Measurements from ENCODE around the gene GMCL1.
"Not testable (repeated sequence)": the region's sequence is repeated elsewhere in the genome, so short reads cannot be mapped to it uniquely, and the experiment has no call there.

The GMCL1 gene

GRCh38 chr2:69828938-69829255 lies 563 bp upstream of the GMCL1 start:
- peaks cover 7 to 10% of the 10 kb centered on the region in 2 experiments for H3K36me3 ChIP-seq (ENCODE audit: control insufficient read depth in 1 of 2, insufficient read depth in 2 of 2, low read depth in 1 of 2, low read length in 2 of 2)

GRCh38 chr2:69830045-69830905 lies 815 bp downstream of the GMCL1 start:
- Histone ChIP-seq H3K79me1 (replicated peaks; ENCODE audit: low read length, poor library complexity, severe bottlenecking) (peaks cover 3% of the 10 kb centered on the region), H2AFZ (ENCODE audit: low read depth, low read length) (peak overlapping the region; percentile 95), H2BK120ac (ENCODE audit: low read depth, low read length) (no peak overlapping the region), H3K4me3 (ENCODE audit: insufficient read depth in 1 of 2, low read depth in 1 of 2, low read length in 2 of 2) (peak overlapping the region; percentile 91 to 93), H2AK5ac (ENCODE audit: low read length, severe bottlenecking) (no peak overlapping the region), H2BK12ac (ENCODE audit: low read length in 2 of 2) (peak overlapping the region in 1 of 2 experiments; percentile 45), H3K4me1 (ENCODE audit: control insufficient read depth, insufficient read depth, low read depth, low read length) (peaks cover 16% of the 10 kb centered on the region), H3K23ac (ENCODE audit: low read length in 2 of 2) (no peak overlapping the region), H3K4ac (ENCODE audit: low read depth in 1 of 2, low read length in 2 of 2) (peak overlapping the region in 1 of 2 experiments; percentile 5), H3K27ac (ENCODE audit: low read length, poor library complexity, severe bottlenecking) (peak overlapping the region; percentile 25), H3K9ac (ENCODE audit: low read length) (peak overlapping the region; percentile 97), H3K9me3 (ENCODE audit: control insufficient read depth, low read length) (no peaks in the 10 kb centered on the region), H4K8ac (ENCODE audit: low read length) (peak overlapping the region; percentile 8), H2BK5ac (ENCODE audit: low read depth, low read length, poor library complexity, severe bottlenecking) (no peak overlapping the region), H3K27me3 (ENCODE audit: control insufficient read depth in 1 of 2, insufficient read depth in 1 of 2, low read length in 2 of 2) (no peaks in the 10 kb centered on the region), H2BK15ac (ENCODE audit: low read depth, poor library complexity, severe bottlenecking) (no peak overlapping the region), H3K36me3 (ENCODE audit: control insufficient read depth in 1 of 2, insufficient read depth in 2 of 2, low read depth in 1 of 2, low read length in 2 of 2) (peaks cover 3 to 7% of the 10 kb centered on the region in 2 experiments), H3K18ac (ENCODE audit: low read depth in 1 of 2, low read length in 2 of 2) (peak overlapping the region; percentile 57 to 84), H3K14ac (ENCODE audit: low read length in 2 of 2) (peak overlapping the region in 1 of 2 experiments; percentile 82), H4K91ac (ENCODE audit: low read length) (no peak overlapping the region), H3K4me2 (ENCODE audit: low read length, poor library complexity, severe bottlenecking) (peak overlapping the region; percentile 72)
- 1% methylated on average over 45 of the region's 45 CpGs for WGBS
- peak; percentile 77 for DNase-seq

More at GRCh38 chr2:69828938-69829255, 563 bp upstream of the GMCL1 start:
- peak overlapping the region; percentile 63 to 93 for H3K18ac ChIP-seq (ENCODE audit: low read depth in 1 of 2, low read length in 2 of 2)
- peak overlapping the region in 1 of 2 experiments; percentile 50 for H3K23ac ChIP-seq (ENCODE audit: low read length in 2 of 2)
- no peaks in the 10 kb centered on the region for H3K9me3 ChIP-seq (ENCODE audit: control insufficient read depth, low read length)
- peak overlapping the region in 1 of 2 experiments; percentile 77 for H3K14ac ChIP-seq (ENCODE audit: low read length in 2 of 2)
- no peaks in the 10 kb centered on the region for H3K27me3 ChIP-seq (ENCODE audit: control insufficient read depth in 1 of 2, insufficient read depth in 1 of 2, low read length in 2 of 2)
- H3K9ac ChIP-seq (ENCODE audit: low read length): peak overlapping the region; percentile 97
- peak overlapping the region; percentile 38 for H2AK5ac ChIP-seq (ENCODE audit: low read length, severe bottlenecking)
- H3K4ac ChIP-seq (ENCODE audit: low read depth in 1 of 2, low read length in 2 of 2): peak overlapping the region in 1 of 2 experiments; percentile 88
- H2BK120ac ChIP-seq (ENCODE audit: low read depth, low read length): no peak overlapping the region
- H2BK5ac ChIP-seq (ENCODE audit: low read depth, low read length, poor library complexity, severe bottlenecking): peak overlapping the region; percentile 61
- peaks cover 16% of the 10 kb centered on the region for H3K4me1 ChIP-seq (ENCODE audit: control insufficient read depth, insufficient read depth, low read depth, low read length)
- peak overlapping the region; percentile 54 for H4K8ac ChIP-seq (ENCODE audit: low read length)
- H3K4me2 ChIP-seq (ENCODE audit: low read length, poor library complexity, severe bottlenecking): peak overlapping the region; percentile 75
- no peak overlapping the region for H2BK15ac ChIP-seq (ENCODE audit: low read depth, poor library complexity, severe bottlenecking)
- peak overlapping the region; percentile 54 for H2AFZ ChIP-seq (ENCODE audit: low read depth, low read length)
- no peak overlapping the region for H4K91ac ChIP-seq (ENCODE audit: low read length)
- peaks cover 3% of the 10 kb centered on the region for H3K79me1 ChIP-seq (replicated peaks; ENCODE audit: low read length, poor library complexity, severe bottlenecking)
- no peak for DNase-seq
- peak overlapping the region; percentile 56 to 91 for H3K4me3 ChIP-seq (ENCODE audit: insufficient read depth in 1 of 2, low read depth in 1 of 2, low read length in 2 of 2)
- H2BK12ac ChIP-seq (ENCODE audit: low read length in 2 of 2): peak overlapping the region in 1 of 2 experiments; percentile 31
- H3K27ac ChIP-seq (ENCODE audit: low read length, poor library complexity, severe bottlenecking): peak overlapping the region; percentile 95
- 12% methylated on average over 7 of the region's 7 CpGs for WGBS

GRCh38 chr2:69830906-69831241 lies 1.4 kb downstream of the GMCL1 start:
- not testable (repeated sequence) for H2AK5ac ChIP-seq (ENCODE audit: low read length, severe bottlenecking); H3K23ac ChIP-seq (ENCODE audit: low read length in 2 of 2); H3K27me3 ChIP-seq (ENCODE audit: control insufficient read depth in 1 of 2, insufficient read depth in 1 of 2, low read length in 2 of 2); H3K79me1 ChIP-seq (replicated peaks; ENCODE audit: low read length, poor library complexity, severe bottlenecking); H2BK5ac ChIP-seq (ENCODE audit: low read depth, low read length, poor library complexity, severe bottlenecking); H3K4ac ChIP-seq (ENCODE audit: low read depth in 1 of 2, low read length in 2 of 2); H3K14ac ChIP-seq (ENCODE audit: low read length in 2 of 2); H4K91ac ChIP-seq (ENCODE audit: low read length); H3K27ac ChIP-seq (ENCODE audit: low read length, poor library complexity, severe bottlenecking); H3K36me3 ChIP-seq (ENCODE audit: control insufficient read depth in 1 of 2, insufficient read depth in 2 of 2, low read depth in 1 of 2, low read length in 2 of 2); H2BK120ac ChIP-seq (ENCODE audit: low read depth, low read length); H3K9me3 ChIP-seq (ENCODE audit: control insufficient read depth, low read length); H2BK15ac ChIP-seq (ENCODE audit: low read depth, poor library complexity, severe bottlenecking); DNase-seq; H4K8ac ChIP-seq (ENCODE audit: low read length); H2AFZ ChIP-seq (ENCODE audit: low read depth, low read length)
- Histone ChIP-seq H3K18ac (ENCODE audit: low read depth in 1 of 2, low read length in 2 of 2) (peak overlapping the region in 1 of 2 experiments; percentile 8), H3K4me3 (ENCODE audit: insufficient read depth in 1 of 2, low read depth in 1 of 2, low read length in 2 of 2) (peak overlapping the region in 1 of 2 experiments; percentile 91), H3K4me2 (ENCODE audit: low read length, poor library complexity, severe bottlenecking) (peak overlapping the region; percentile 72), H3K9ac (ENCODE audit: low read length) (peak overlapping the region; percentile 97), H3K4me1 (ENCODE audit: control insufficient read depth, insufficient read depth, low read depth, low read length) (peaks cover 16% of the 10 kb centered on the region), H2BK12ac (ENCODE audit: low read length in 2 of 2) (peak overlapping the region in 1 of 2 experiments; percentile 54)
- WGBS: 95% methylated on average over 10 of the region's 13 CpGs

- Histone ChIP-seq H3K27me3 (ENCODE audit: control insufficient read depth in 1 of 2, insufficient read depth in 1 of 2, low read length in 2 of 2) (no peaks in the 10 kb centered on the region), H3K9me3 (ENCODE audit: control insufficient read depth, low read length) (no peaks in the 10 kb centered on the region), H3K18ac (ENCODE audit: low read depth in 1 of 2, low read length in 2 of 2) (no peak overlapping the region), H3K79me1 (replicated peaks; ENCODE audit: low read length, poor library complexity, severe bottlenecking) (peaks cover 7% of the 10 kb centered on the region), H3K4me1 (ENCODE audit: control insufficient read depth, insufficient read depth, low read depth, low read length) (peaks cover 16% of the 10 kb centered on the region), H3K14ac (ENCODE audit: low read length in 2 of 2) (no peak overlapping the region), H3K4ac (ENCODE audit: low read depth in 1 of 2, low read length in 2 of 2) (no peak overlapping the region), H2AFZ (ENCODE audit: low read depth, low read length) (no peak overlapping the region), H2BK15ac (ENCODE audit: low read depth, poor library complexity, severe bottlenecking) (no peak overlapping the region), H2BK5ac (ENCODE audit: low read depth, low read length, poor library complexity, severe bottlenecking) (no peak overlapping the region), H3K27ac (ENCODE audit: low read length, poor library complexity, severe bottlenecking) (no peak overlapping the region), H3K23ac (ENCODE audit: low read length in 2 of 2) (no peak overlapping the region), H3K9ac (ENCODE audit: low read length) (peak overlapping the region; percentile 97), H3K4me2 (ENCODE audit: low read length, poor library complexity, severe bottlenecking) (peak overlapping the region; percentile 35), H4K8ac (ENCODE audit: low read length) (no peak overlapping the region), H3K36me3 (ENCODE audit: control insufficient read depth in 1 of 2, insufficient read depth in 2 of 2, low read depth in 1 of 2, low read length in 2 of 2) (peaks cover 0 to 6% of the 10 kb centered on the region in 2 experiments), H4K91ac (ENCODE audit: low read length) (no peak overlapping the region), H3K4me3 (ENCODE audit: insufficient read depth in 1 of 2, low read depth in 1 of 2, low read length in 2 of 2) (peak overlapping the region in 1 of 2 experiments; percentile 91), H2BK120ac (ENCODE audit: low read depth, low read length) (no peak overlapping the region), H2BK12ac (ENCODE audit: low read length in 2 of 2) (no peak overlapping the region), H2AK5ac (ENCODE audit: low read length, severe bottlenecking) (peak overlapping the region; percentile 75)
- no peak for DNase-seq
- 75% methylated on average over 6 of the region's 6 CpGs for WGBS
Observed at GRCh38 chr2:69831354-69831905, 2.0 kb downstream of the GMCL1 start.

Data from mesenchymal stem cell (in vitro differentiated cells and primary cell).